Measurements from ENCODE around the gene SHMT2. TPM values are rescaled to one million over a fixed set of nuclear protein-coding genes. Genes with fewer than 3 reads are reported as not detected.

Gene SHMT2
- total RNA-seq, 1 experiment from 2014 or later = 67.1 TPM

GRCh38 chr12:57200497-57200896 is 29.0 kb upstream of the SHMT2 start:
- ChIA-PET CTCF (no interaction called here), POLR2A (no interaction called here)

GRCh38 chr12:57201219-57201618 is 28.3 kb upstream of the SHMT2 start:
- TF ChIP-seq SIN3A (IDR thresholded peaks at IDR 0.05; ENCODE audit: borderline replicate concordance, insufficient read depth, low read depth, low read length) (no peak), REST (IDR thresholded peaks at IDR 0.05; ENCODE audit: insufficient read depth in 1 of 2, low read depth in 2 of 2, low read length in 1 of 2) (no peak), TCF7L2 (IDR thresholded peaks at IDR 0.05; ENCODE audit: low read depth, low read length) (no peak), CTCF (IDR thresholded peaks at IDR 0.05) (no peak), POLR2AphosphoS5 (IDR thresholded peaks at IDR 0.05; ENCODE audit: low read depth, low read length) (no peak)
- in situ Hi-C loops (cut with HindIII; ENCODE audit: low pct_unique_long_range_greater_than_20kb, low sequenced_read_pairs) (no loop called here), intact Hi-C loops (cut with micrococcal nuclease; ENCODE audit: unreplicated experiment) (no loop called here)
- no TSS peak for BruUV-seq (replicated peaks)
- Histone ChIP-seq H3K27ac (ENCODE audit: low read length) (no peak overlapping the region), H3K4me1 (ENCODE audit: control insufficient read depth, insufficient read depth, low read length) (no peaks in the 10 kb centered on the region), H3K27me3 (ENCODE audit: control insufficient read depth, insufficient read depth, low read length) (no peaks in the 10 kb centered on the region), H3K9me3 (ENCODE audit: control insufficient read depth, insufficient read depth, low read depth, low read length) (no peaks in the 10 kb centered on the region), H3K36me3 (ENCODE audit: control insufficient read depth, insufficient read depth, low read length) (no peaks in the 10 kb centered on the region), H3K4me3 (ENCODE audit: low read depth in 2 of 2, low read length in 2 of 2) (no peak overlapping the region)
- no peak for ATAC-seq
- ChIA-PET CTCF (no interaction called here), POLR2A (no interaction called here)
- DNase-seq (ENCODE audit: low read depth, low spot score) = no peak

More at GRCh38 chr12:57200497-57200896, 29.0 kb upstream of the SHMT2 start:
- H3K27me3 ChIP-seq (ENCODE audit: control insufficient read depth, insufficient read depth, low read length) = no peaks in the 10 kb centered on the region
- intact Hi-C loops (cut with micrococcal nuclease; ENCODE audit: unreplicated experiment) = no loop called here
- no peak for TF ChIP-seq SIN3A (IDR thresholded peaks at IDR 0.05; ENCODE audit: borderline replicate concordance, insufficient read depth, low read depth, low read length)
- TF ChIP-seq CTCF (IDR thresholded peaks at IDR 0.05) = no peak
- TF ChIP-seq POLR2AphosphoS5 (IDR thresholded peaks at IDR 0.05; ENCODE audit: low read depth, low read length) = no peak
- TF ChIP-seq REST (IDR thresholded peaks at IDR 0.05; ENCODE audit: insufficient read depth in 1 of 2, low read depth in 2 of 2, low read length in 1 of 2) = no peak
- no peak for TF ChIP-seq TCF7L2 (IDR thresholded peaks at IDR 0.05; ENCODE audit: low read depth, low read length)
- BruUV-seq (replicated peaks) = no TSS peak
- DNase-seq (ENCODE audit: low read depth, low spot score) (no peak), ATAC-seq (no peak)
- no peak overlapping the region for H3K4me3 ChIP-seq (ENCODE audit: low read depth in 2 of 2, low read length in 2 of 2)
- no peak overlapping the region for H3K27ac ChIP-seq (ENCODE audit: low read length)
- in situ Hi-C loops (cut with HindIII; ENCODE audit: low pct_unique_long_range_greater_than_20kb, low sequenced_read_pairs) = no loop called here
- no peaks in the 10 kb centered on the region for H3K4me1 ChIP-seq (ENCODE audit: control insufficient read depth, insufficient read depth, low read length)
- no peaks in the 10 kb centered on the region for H3K9me3 ChIP-seq (ENCODE audit: control insufficient read depth, insufficient read depth, low read depth, low read length)
- H3K36me3 ChIP-seq (ENCODE audit: control insufficient read depth, insufficient read depth, low read length) = no peaks in the 10 kb centered on the region

Data from Panc1 (cell line).